GM21447 (cell line): Measurements from ENCODE around the gene DZIP3.
"Not testable (repeated sequence)": the region's sequence is repeated elsewhere in the genome, so short reads cannot be mapped to it uniquely, and the experiment has no call there.

ENCODE experiments used
- ATAC-seq: cut with Tn5 transposase; IDR thresholded peaks from one replicate; pipeline ENCODE4 v1.9.1; 2021; ENCODE audit not compliant: unreplicated experiment

DZIP3 gene

GRCh38 chr3:108677811-108678210 is 88.3 kb downstream of the DZIP3 start:
- ATAC-seq = no peak

- ATAC-seq = not testable (repeated sequence)
These were observed 102.8 kb downstream of the DZIP3 start for GRCh38 chr3:108692286-108692685.

GRCh38 chr3:108698461-108698860 is 108.9 kb downstream of the DZIP3 start:
- no peak for ATAC-seq

GRCh38 chr3:108705045-108705444 is 115.5 kb downstream of the DZIP3 start:
- no peak for ATAC-seq

- ATAC-seq = no peak
These were observed 123.5 kb downstream of the DZIP3 start for GRCh38 chr3:108713009-108713516.

GRCh38 chr3:108713816-108714215 is 124.3 kb downstream of the DZIP3 start:
- no peak for ATAC-seq

DNA sequence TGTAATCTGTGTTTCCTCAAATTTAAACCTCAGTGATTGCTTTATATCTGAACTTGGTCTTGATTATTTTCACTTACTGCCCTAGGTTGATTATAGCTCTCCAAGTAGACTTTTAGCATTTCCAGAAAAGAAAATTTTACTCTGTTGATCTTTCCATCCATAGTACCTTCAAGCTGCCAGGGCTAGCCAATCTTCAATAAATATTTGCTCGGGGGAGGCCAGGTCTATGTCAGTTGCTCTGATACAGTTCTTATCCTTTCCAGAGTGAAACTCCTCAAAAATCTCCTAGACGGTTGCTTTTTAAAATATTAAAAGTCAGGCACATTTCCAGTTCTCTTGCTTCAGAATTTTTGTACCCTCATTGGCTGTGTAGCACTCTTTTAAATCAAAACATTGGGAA is 128.9 kb downstream of the DZIP3 start:
- no peak for ATAC-seq

GRCh38 chr3:108719178-108719806 is 129.8 kb downstream of the DZIP3 start:
- ATAC-seq = no peak

- ATAC-seq = no peak
These were observed 133.2 kb downstream of the DZIP3 start for GRCh38 chr3:108722724-108723123.

DNA sequence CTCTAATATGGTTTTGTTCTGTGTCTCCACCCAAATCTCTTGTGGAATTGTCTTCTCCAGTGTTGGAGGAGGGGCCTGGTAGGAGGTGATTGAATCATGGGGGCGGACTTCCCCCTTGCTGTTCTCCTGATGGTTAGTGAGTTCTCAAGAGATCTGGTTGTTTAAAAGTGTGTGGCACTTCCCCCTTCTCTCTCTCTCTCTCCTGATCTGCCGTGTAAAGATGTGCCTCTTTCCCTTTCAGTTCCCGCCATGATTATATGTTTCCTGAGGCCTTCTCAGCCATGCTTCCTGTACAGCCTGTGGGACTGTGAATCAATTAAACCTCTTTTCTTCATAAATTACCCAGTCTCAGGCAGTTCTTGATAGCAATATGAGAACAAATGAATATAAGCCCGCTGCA is 134.6 kb downstream of the DZIP3 start:
- ATAC-seq = no peak

GRCh38 chr3:108728105-108728504 is 138.6 kb downstream of the DZIP3 start:
- ATAC-seq = no peak

- no peak for ATAC-seq
These were observed 139.4 kb downstream of the DZIP3 start for GRCh38 chr3:108728934-108729333.

DNA sequence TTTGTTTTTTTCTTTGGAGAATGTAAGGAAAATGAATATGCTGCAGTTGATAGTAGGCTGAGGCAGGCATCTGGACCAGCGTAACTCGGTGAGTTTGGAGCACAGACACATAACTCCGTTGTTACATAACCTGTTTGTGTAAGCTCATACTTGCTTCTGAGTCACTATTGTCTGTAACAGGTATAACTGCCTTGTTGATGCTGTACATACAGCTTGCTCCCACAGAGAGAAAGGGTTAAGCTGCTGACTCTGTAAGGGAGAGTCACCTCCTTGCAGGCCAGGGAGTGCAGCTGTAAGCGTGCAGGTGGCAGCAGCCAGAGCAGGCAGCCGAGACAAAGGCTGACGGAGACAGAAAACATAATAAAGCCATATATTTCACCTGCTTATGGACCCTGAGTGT is 147.3 kb downstream of the DZIP3 start:
- ATAC-seq = no peak

DNA sequence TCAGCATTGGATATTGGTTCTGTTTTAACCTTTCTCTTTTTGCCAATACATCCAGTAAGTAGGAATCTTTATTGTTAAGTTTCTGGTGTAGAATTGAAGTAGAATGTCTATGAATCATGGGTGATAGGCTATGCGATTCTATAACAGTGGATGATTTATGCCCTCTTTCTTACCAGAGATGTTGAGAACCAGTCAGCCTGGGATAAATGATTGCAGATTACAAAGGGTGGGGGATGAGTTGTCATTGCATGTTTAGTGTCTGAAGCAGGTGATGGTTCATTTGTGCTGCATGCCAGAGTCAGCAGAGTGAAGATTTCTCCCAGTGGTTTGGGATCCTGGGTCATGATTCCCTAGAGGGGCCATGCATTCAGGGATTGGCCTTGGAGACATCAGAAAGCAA is 153.4 kb downstream of the DZIP3 start:
- no peak for ATAC-seq
